ENCODE measurements around the gene COQ9.

DNA sequence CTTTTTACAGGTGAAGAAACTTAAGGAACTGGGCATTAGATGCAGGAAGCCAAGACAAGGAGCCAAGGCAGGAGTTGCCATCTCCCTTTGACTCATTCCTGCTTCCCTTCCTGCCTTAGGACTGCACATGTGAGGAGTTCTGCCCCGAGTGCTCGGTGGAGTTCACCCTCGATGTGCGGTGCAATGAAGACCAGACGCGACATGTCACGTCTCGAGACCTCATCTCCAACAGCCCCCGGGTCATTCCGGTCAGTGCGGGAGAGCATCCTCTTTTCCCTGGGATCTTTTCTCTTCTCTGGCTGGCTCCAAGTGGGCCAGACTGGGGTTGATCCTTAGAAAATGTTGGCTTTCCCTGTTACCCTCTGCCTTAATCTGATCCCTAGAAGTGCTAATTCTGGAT is 21.8 kb downstream of the COQ9 start:
- TF ChIP-seq ZNF350 (tag by site-specific recombination; IDR thresholded peaks at IDR 0.05) (no peak), MYNN (tag by site-specific recombination; IDR thresholded peaks at IDR 0.05; ENCODE audit: borderline replicate concordance) (no peak), HOXA7 (CRISPR knock-in tag; IDR thresholded peaks at IDR 0.05; ENCODE audit: borderline replicate concordance) (no peak)
- TF ChIP-seq, protein P1, sequence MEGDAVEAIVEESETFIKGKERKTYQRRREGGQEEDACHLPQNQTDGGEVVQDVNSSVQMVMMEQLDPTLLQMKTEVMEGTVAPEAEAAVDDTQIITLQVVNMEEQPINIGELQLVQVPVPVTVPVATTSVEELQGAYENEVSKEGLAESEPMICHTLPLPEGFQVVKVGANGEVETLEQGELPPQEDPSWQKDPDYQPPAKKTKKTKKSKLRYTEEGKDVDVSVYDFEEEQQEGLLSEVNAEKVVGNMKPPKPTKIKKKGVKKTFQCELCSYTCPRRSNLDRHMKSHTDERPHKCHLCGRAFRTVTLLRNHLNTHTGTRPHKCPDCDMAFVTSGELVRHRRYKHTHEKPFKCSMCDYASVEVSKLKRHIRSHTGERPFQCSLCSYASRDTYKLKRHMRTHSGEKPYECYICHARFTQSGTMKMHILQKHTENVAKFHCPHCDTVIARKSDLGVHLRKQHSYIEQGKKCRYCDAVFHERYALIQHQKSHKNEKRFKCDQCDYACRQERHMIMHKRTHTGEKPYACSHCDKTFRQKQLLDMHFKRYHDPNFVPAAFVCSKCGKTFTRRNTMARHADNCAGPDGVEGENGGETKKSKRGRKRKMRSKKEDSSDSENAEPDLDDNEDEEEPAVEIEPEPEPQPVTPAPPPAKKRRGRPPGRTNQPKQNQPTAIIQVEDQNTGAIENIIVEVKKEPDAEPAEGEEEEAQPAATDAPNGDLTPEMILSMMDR (tag by site-specific recombination; IDR thresholded peaks at IDR 0.05) = no peak
- TF ChIP-seq, protein P2, sequence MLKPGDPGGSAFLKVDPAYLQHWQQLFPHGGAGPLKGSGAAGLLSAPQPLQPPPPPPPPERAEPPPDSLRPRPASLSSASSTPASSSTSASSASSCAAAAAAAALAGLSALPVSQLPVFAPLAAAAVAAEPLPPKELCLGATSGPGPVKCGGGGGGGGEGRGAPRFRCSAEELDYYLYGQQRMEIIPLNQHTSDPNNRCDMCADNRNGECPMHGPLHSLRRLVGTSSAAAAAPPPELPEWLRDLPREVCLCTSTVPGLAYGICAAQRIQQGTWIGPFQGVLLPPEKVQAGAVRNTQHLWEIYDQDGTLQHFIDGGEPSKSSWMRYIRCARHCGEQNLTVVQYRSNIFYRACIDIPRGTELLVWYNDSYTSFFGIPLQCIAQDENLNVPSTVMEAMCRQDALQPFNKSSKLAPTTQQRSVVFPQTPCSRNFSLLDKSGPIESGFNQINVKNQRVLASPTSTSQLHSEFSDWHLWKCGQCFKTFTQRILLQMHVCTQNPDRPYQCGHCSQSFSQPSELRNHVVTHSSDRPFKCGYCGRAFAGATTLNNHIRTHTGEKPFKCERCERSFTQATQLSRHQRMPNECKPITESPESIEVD (tag by site-specific recombination; IDR thresholded peaks at IDR 0.05) = no peak
